Erythroblast (primary cell): ENCODE measurements around the gene SRGAP2C.
"Not testable (repeated sequence)": the region's sequence is repeated elsewhere in the genome, so short reads cannot be mapped to it uniquely, and the experiment has no call there.

Experiments used
- GATA1 ChIP-seq: IDR thresholded peaks from 2 replicates; pipeline ENCODE4 v1.6.1; 2011; ENCODE audit warnings: low read depth, mild to moderate bottlenecking, control low read depth, low read length, moderate library complexity
- POLR2A ChIP-seq: IDR thresholded peaks from 2 replicates; pipeline ENCODE4 v1.6.1; 2011; ENCODE audit warnings: mild to moderate bottlenecking, low read length

GRCh38 chr1:121213491-121213890 lies 28.7 kb downstream of the SRGAP2C start:
- TF ChIP-seq POLR2A, GATA1: not testable (repeated sequence)
